Esophagus (tissue), 2 donors: ENCODE measurements around the gene GPR162. TPM values are rescaled to one million over a fixed set of nuclear protein-coding genes. Genes with fewer than 3 reads are reported as not detected.

Experiments
- H3K27ac ChIP-seq, 2 donors: one replicate each; pipeline ENCODE4 v1.5.1; 2013; ENCODE audit warnings: low read depth in 2 of 2, mild to moderate bottlenecking in 2 of 2, inconsistent platforms in 1 of 2, low read length in 1 of 2, moderate library complexity in 1 of 2
- H3K27me3 ChIP-seq, 2 donors: one replicate each; pipeline ENCODE4 v1.6.1; 2013; ENCODE audit warnings: low read length in 2 of 2, control low read depth in 1 of 2, mild to moderate bottlenecking in 1 of 2; ENCODE audit not compliant: insufficient read depth in 2 of 2, control insufficient read depth in 1 of 2
- H3K36me3 ChIP-seq, 2 donors: one replicate each; pipeline ENCODE4 v1.6.1; 2013; ENCODE audit warnings: low read length in 1 of 2; ENCODE audit not compliant: control insufficient read depth in 2 of 2, insufficient read depth in 2 of 2
- H3K4me1 ChIP-seq, 2 donors: one replicate each; pipeline ENCODE4 v1.6.1; 2013; ENCODE audit warnings: low read length in 1 of 2; ENCODE audit not compliant: control insufficient read depth in 2 of 2, insufficient read depth in 2 of 2
- H3K4me3 ChIP-seq, 2 donors: one replicate each; pipeline ENCODE4 v1.5.1; 2013; ENCODE audit warnings: low read length in 2 of 2, mild to moderate bottlenecking in 2 of 2, low read depth in 1 of 2, moderate library complexity in 1 of 2
- H3K9me3 ChIP-seq, 2 donors: one replicate each; pipeline ENCODE4 v1.6.1; 2013; ENCODE audit warnings: mild to moderate bottlenecking in 2 of 2, low read depth in 1 of 2, low read length in 1 of 2, moderate library complexity in 1 of 2; ENCODE audit not compliant: control insufficient read depth in 2 of 2, insufficient read depth in 1 of 2
- WGBS, 2 donors: extraction: QIAGEN DNeasy Blood & Tissue Kit; methylation state at CpG; one replicate each; pipeline ENCODE4 v1.1.7; 2013; 5-methylcytosine and 5-hydroxymethylcytosine counted together
- polyA plus RNA-seq, 2 donors: library from polyadenylated mRNA; stranded (reverse); fragments of 200-250 nt; gene quantifications; one replicate each; pipeline ENCODE4 v1.2.3, GENCODE V29; 2013
- donor health status: healthy with polysubstance abuse.
- donor health status: Bipolar disorder and iron deficiency.

The GPR162 gene
- polyA plus RNA-seq, 2 donors = 2.1 to 2.5 TPM

- Histone ChIP-seq H3K27ac (no peak overlapping the region), H3K4me1 (no peaks in the 10 kb centered on the region), H3K27me3 (no peaks in the 10 kb centered on the region), H3K9me3 (no peaks in the 10 kb centered on the region), H3K4me3 (no peak overlapping the region), H3K36me3 (no peaks in the 10 kb centered on the region)
- WGBS, 2 donors = 65 to 73% methylated on average over 9 of the region's 9 CpGs
Measured at GRCh38 chr12:6786416-6787094, 35.1 kb upstream of the GPR162 start.

DNA sequence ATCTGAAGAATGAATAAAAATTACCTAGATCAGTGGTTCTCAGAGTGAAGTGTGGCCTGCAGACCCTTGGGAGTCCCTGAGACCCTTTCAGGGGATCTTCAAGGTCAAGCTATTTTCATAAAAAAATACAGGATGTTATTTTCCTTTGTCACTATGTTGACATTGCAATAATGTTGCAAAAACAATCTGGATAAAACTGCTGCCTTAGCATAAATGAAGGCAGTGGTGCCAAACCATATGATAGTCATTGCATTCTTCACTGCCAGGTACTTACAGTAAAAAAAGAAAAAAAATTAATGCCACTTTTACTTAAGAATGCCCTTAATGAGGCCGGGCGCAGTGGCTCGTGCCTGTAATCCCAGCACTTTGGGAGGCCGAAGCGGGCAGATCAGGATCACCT is 34.3 kb upstream of the GPR162 start:
- WGBS, 2 donors = 93 to 94% methylated on average over 5 of the region's 5 CpGs
- H3K4me3 ChIP-seq = no peak overlapping the region
- no peak overlapping the region for H3K27ac ChIP-seq
- no peaks in the 10 kb centered on the region for H3K27me3 ChIP-seq
- no peaks in the 10 kb centered on the region for H3K4me1 ChIP-seq
- H3K9me3 ChIP-seq = no peaks in the 10 kb centered on the region
- H3K36me3 ChIP-seq = no peaks in the 10 kb centered on the region

DNA sequence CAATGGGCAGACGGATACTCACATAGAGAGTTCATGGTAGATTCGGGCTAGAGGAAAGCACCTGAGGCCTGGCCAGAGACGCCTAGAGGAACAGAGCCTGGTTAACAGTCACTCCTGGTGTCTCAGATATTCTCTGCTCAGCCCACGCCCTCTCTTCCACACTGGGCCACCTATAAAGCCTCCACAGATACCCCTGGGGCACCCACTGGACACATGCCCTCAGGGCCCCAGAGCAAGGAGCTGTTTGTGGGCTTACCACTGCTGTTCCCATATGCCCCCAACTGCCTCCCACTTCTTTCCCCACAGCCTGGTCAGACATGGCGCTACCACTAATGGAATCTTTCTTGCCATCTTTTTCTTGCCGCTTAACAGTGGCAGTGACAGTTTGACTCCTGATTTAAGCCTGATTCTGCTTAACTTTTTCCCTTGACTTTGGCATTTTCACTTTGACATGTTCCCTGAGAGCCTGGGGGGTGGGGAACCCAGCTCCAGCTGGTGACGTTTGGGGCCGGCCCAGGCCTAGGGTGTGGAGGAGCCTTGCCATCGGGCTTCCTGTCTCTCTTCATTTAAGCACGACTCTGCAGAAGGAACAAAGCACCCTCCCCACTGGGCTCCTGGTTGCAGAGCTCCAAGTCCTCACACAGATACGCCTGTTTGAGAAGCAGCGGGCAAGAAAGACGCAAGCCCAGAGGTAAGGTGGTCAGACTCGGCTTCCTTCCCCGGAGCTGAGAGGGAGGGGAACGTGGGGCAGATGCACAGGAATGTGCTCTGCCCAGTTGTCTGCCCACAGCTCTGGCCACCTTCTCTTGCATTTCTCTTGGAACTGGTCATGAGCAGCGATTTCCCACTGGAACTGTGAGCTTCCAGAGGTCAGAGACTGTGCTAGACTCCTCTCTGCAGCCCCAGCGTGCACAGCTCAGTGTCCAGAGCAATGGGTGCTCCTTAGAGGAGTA is 32.4 kb upstream of the GPR162 start, which contains the start of gene CD4:
Gene CD4, plus strand, starts transcription at position 557 of the 953 bp plus-strand sequence. CDS start 10,611 bp downstream, outside the sequence.
- Histone ChIP-seq H3K36me3 (no peaks in the 10 kb centered on the region), H3K27ac (peak within 1 kb of the TSS; percentile 37 to 62), H3K4me1 (peaks cover 0 to 2% of the 10 kb centered on the region in 2 donors), H3K27me3 (no peaks in the 10 kb centered on the region), H3K9me3 (no peaks in the 10 kb centered on the region), H3K4me3 (peak within 1 kb of the TSS in 1 of 2 donors; percentile 44)
- 54 to 59% methylated on average over 18 of the region's 18 CpGs for WGBS, 2 donors

DNA sequence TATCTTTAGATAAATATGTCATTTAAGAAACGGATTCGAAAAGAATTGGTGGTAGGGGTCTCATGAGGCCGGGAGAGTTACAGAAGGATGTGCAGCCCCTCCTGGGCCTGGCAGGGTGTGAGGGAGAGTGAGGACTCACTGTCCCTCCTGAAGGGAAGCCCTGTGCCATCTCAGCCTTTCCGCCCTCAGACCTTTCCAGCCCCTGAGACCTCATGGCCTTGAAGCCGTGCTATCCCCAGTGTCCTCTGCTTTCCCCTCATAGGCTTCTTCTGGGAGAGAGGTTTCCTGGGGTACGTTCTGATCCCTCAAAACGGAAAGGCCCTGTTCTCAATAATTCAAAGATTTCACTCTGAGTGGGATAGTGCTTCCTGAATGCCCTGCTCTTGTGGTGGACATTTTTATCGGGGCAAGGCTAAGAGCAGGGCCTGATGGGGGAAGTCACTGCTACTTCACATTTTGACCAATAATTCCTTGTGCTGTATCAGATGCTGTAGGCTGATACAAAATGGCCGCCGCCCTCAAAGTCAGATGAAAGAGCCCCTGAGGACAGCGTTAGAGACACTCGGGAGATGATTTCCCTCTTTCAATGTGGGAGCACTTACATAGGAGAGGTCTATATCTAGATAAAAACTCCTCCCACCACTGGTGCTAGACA is 31.0 kb upstream of the GPR162 start:
- Histone ChIP-seq H3K4me1 (peaks cover 0 to 2% of the 10 kb centered on the region in 2 donors), H3K9me3 (no peaks in the 10 kb centered on the region), H3K27me3 (no peaks in the 10 kb centered on the region), H3K27ac (peak overlapping the region in 1 of 2 donors; percentile 17), H3K4me3 (peak overlapping the region in 1 of 2 donors; percentile 16), H3K36me3 (no peaks in the 10 kb centered on the region)
- 82 to 85% methylated on average over 12 of the region's 12 CpGs for WGBS, 2 donors

- peaks cover 0 to 2% of the 10 kb centered on the region in 2 donors for H3K4me1 ChIP-seq
- peak overlapping the region in 1 of 2 donors; percentile 37 for H3K27ac ChIP-seq
- 70 to 74% methylated on average over 12 to 13 of the region's 13 CpGs for WGBS, 2 donors
- no peaks in the 10 kb centered on the region for H3K36me3 ChIP-seq
- H3K4me3 ChIP-seq = no peak overlapping the region
- no peaks in the 10 kb centered on the region for H3K27me3 ChIP-seq
- H3K9me3 ChIP-seq = no peaks in the 10 kb centered on the region
Measured at GRCh38 chr12:6791931-6792520, 29.6 kb upstream of the GPR162 start.

DNA sequence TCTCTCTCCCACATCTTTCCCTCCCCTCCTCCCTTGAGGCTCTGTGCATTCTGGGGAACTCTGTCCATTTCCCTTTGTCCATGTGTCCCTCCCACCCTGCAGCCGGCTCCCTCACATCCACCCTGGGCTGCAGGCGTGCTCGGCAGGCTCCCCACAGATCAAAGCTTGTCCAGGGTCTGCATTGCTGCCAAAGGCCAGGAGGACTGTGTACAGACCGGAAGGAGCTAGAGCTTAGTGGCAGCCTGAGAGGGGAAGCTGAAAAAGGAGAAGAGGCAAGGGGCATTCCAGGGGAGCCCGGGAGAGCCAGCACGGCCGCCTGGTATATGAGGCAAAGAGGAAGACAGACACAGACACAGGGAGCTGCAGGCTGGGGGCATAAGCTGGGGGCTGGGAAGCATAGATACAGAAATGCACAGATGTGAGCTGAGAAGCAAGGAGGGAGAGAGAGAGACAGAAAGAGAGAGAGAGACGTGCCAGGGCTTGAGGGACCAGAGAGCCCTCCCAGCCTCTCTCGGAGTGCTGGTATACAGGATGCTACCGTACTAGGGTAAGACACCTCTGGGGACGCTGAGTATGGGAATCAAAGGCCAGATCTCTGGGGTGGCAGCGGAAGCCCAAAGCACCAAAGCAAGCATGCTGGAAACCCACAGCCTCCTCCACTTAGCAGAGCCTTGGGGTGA is 29.0 kb upstream of the GPR162 start:
- Histone ChIP-seq H3K4me3 (no peak overlapping the region), H3K27ac (peak overlapping the region in 1 of 2 donors; percentile 36)
- WGBS, 2 donors = 28 to 30% methylated on average over 12 of the region's 12 CpGs

DNA sequence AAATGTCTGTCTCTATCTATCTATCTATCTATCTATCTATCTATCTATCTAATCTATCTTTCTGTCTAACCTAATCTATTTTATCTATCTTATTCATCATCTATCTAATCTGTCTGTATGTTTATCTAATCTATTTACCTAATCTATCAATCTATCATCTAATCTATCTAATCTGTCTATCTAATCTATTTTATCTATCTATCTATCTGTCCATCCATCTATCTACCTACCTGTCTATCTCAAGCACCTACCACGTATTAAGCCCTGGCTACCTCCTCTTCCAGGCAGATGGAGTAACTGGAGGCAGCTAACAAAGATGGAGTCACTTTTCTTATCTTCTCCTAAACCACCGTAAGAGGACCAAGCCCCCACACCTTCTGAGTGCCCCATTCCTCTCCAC is 26.5 kb upstream of the GPR162 start:
- Histone ChIP-seq H3K4me3 (no peak overlapping the region), H3K36me3 (no peaks in the 10 kb centered on the region), H3K9me3 (no peaks in the 10 kb centered on the region), H3K27me3 (no peaks in the 10 kb centered on the region), H3K4me1 (peaks cover 0 to 2% of the 10 kb centered on the region in 2 donors), H3K27ac (no peak overlapping the region)
- 77 to 86% methylated on average over 2 of the region's 2 CpGs for WGBS, 2 donors

More for the DNA sequence above, 29.0 kb upstream of the GPR162 start:
- H3K4me1 ChIP-seq = peaks cover 0 to 2% of the 10 kb centered on the region in 2 donors
- no peaks in the 10 kb centered on the region for H3K9me3 ChIP-seq
- no peaks in the 10 kb centered on the region for H3K27me3 ChIP-seq
- H3K36me3 ChIP-seq = no peaks in the 10 kb centered on the region

- Histone ChIP-seq H3K36me3 (no peaks in the 10 kb centered on the region), H3K27me3 (no peaks in the 10 kb centered on the region)
Measured at GRCh38 chr12:6796576-6796975, 25.0 kb upstream of the GPR162 start.

More at GRCh38 chr12:6796576-6796975, 25.0 kb upstream of the GPR162 start:
- no peaks in the 10 kb centered on the region for H3K9me3 ChIP-seq
- H3K4me1 ChIP-seq = peaks cover 0 to 2% of the 10 kb centered on the region in 2 donors
- no peak overlapping the region for H3K27ac ChIP-seq
- 89 to 95% methylated on average over 4 of the region's 4 CpGs for WGBS, 2 donors
- no peak overlapping the region for H3K4me3 ChIP-seq
